KOPT-K1 (cell line): ENCODE measurements around the gene SPSB1.

ENCODE experiments used
- H3K27ac ChIP-seq: fragments of 200-600 bp; sonication (generic); 2 replicates; pipeline ENCODE4 v1.5.1; 2016; ENCODE audit warnings: antibody characterized with exemption, mild to moderate bottlenecking, low read depth, low read length; ENCODE audit not compliant: poor library complexity, severe bottlenecking
- H3K36me3 ChIP-seq: fragments of 200-600 bp; sonication (generic); 2 replicates; pipeline ENCODE4 v1.5.1; 2017; ENCODE audit warnings: antibody characterized with exemption, mild to moderate bottlenecking, low read length, moderate library complexity; ENCODE audit not compliant: insufficient read depth
- H3K9me3 ChIP-seq: fragments of 200-600 bp; sonication (generic); 2 replicates; pipeline ENCODE4 v1.5.1; 2017; ENCODE audit warnings: antibody characterized with exemption, low read length, mild to moderate bottlenecking; ENCODE audit not compliant: insufficient read depth, poor library complexity, severe bottlenecking

SPSB1 gene

DNA sequence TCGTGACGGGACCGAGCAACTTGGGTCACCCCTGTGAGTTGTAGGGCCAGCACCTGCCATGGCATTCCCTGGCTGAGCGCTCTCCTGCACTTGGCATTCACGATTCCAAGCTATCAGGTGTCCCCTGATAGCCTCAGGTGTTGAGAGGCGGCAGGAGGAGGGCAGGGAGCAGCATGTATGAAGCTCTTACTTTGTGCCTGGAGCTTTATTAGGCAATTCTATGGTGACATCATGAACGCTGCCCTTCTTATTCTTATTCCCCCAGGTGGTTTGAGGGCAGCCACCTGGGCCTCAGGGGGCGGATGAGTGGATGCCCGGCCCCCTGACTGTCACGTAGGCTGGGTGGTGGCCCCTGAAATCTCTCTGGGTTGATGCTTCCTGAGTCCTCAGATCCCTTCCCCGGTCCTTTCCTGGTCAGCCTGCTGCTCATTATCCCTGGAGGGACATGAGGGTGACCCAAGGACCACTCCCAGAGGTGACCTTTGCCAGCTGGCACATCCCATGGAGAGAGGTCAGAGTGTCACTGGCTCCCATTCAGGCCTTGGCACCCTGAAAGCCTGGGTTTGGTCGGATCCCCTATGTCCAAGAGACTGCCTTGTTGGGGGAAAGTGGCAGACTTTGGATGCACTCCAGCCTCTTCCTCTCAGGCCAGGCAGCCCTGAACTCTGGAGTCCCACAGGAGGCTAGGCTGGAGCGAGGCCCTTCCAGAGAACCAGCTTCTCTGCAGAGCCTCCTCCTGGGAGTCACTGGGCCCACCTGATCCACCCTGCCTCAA lies 51.9 kb downstream of the SPSB1 start:
- Histone ChIP-seq H3K36me3 (no peaks in the 10 kb centered on the region), H3K9me3 (no peaks in the 10 kb centered on the region), H3K27ac (no peak overlapping the region)

DNA sequence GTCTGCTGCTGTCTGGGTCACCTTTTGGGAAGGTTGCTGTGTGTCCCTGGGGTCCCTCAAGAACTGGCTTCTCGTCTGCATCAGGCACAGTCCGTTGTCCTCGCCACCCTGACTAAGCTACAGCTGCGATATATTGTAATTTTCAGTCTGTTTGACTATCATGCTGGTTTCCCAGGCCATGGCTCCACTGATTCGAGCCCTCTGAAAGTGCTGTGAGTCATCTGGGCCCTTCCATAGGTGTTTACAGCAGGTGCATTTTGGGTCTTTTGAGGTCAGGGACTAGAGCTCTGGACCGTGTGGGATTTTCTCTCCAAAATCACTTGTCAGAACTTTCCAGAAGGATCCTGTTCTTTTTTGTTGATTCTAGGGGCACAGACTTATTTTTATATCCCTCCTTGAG lies 52.8 kb downstream of the SPSB1 start:
- Histone ChIP-seq H3K9me3 (no peaks in the 10 kb centered on the region), H3K36me3 (no peaks in the 10 kb centered on the region), H3K27ac (no peak overlapping the region)

DNA sequence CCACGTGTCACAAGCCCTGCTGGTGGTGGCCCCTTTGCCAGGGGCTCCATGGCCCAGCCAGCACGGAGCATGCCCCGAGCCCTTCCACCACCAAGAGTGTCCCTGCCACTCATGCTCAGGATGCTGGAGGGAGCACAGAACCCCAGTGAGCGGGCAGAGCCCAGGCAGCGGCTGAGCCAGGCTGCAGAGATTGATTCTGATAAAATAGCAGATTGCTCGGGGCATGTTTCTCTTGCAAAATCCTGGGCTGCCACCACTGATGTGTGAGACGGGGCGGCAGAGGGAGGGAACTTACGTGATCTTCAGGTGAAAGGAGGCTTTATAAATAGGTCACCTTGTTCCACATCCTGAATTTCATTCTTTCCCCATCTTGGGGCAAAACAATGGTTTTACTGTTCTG lies 53.2 kb downstream of the SPSB1 start:
- H3K9me3 ChIP-seq, result no peaks in the 10 kb centered on the region
- H3K36me3 ChIP-seq, result no peaks in the 10 kb centered on the region

DNA sequence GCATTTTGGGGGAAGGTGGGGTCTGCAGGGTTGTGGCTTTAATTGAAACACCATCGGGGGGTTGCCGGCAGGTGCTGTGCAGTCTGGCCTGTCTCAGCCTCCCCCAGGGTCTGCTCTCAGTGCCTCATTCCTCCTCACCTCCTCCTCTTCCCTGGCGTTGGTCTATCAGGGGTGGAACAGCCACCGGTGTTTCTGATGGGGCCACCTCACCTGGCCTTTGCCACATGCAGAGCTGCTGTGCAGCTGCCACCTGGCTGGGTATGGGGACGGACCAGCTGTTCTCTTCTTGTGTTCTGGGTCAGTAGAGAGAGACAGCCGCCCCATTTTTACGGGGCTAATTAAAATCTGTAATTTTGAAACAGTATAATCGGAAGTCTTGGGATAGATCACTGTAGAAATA lies 53.9 kb downstream of the SPSB1 start:
- Histone ChIP-seq H3K27ac (no peak overlapping the region), H3K36me3 (no peaks in the 10 kb centered on the region), H3K9me3 (no peaks in the 10 kb centered on the region)

More for the DNA sequence above, 53.2 kb downstream of the SPSB1 start:
- H3K27ac ChIP-seq, result no peak overlapping the region

DNA sequence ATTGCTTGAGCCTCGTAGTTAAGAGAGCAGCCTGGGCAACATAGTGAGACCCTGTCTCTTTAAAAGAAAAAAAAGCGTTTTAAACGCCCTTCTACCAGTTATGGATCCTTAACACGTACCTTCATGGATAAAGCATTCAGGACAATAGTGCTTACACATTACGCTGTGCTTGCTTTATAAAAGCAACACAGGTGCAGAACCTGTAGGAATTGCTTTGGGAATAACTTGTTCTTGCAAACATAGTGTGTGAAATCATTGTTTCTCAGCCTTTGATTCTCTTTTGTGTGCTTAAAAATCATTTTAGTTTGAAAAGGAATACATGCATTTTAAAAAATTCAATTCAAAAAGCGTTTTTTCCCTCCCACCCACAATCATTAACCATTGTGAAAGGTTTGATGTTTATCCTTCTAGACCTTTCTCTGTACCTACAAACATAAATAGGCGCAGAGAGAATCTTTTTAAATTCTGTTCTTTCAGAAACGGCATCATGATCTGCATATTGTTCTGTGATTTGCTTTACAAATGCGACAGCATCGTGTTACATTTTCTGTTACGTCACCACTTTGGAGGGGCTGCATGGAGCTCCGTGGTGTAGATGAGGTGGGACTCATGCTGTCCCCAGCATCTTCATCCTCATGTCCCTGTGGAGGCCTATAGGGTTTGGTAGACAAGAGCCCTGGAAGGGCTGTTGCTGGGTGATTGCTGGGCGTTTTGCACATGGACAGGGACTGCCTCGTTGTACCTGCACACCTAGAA lies 54.6 kb downstream of the SPSB1 start:
- Histone ChIP-seq H3K36me3 (no peaks in the 10 kb centered on the region), H3K27ac (no peak overlapping the region), H3K9me3 (no peaks in the 10 kb centered on the region)

DNA sequence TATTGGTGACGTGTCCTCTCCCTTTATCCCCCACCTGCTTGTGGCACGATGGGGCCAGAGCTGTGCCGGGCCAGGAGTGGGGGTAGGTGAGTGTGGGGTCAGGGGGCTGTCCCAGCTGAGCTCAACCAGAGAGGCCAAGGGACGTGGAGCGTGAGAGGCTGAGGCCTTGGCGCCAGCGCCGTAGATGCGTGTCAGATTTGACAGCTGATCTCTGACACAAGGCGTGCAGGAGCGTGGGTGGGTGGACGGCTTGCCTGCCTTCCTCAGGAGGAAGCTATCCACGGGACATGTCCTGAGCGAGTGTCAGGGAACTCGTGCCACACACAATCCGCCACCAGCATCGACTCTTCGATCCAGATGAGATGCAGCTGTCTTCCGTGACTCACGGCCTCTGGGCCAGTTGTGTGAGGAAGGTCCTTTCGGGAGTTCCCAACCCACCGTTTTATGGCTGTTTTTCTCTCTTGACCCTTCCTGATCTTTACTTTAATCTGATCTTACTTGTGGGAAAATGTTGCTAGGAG lies 56.7 kb downstream of the SPSB1 start:
- no peaks in the 10 kb centered on the region for H3K9me3 ChIP-seq
- H3K27ac ChIP-seq, result no peak overlapping the region
- H3K36me3 ChIP-seq, result no peaks in the 10 kb centered on the region

DNA sequence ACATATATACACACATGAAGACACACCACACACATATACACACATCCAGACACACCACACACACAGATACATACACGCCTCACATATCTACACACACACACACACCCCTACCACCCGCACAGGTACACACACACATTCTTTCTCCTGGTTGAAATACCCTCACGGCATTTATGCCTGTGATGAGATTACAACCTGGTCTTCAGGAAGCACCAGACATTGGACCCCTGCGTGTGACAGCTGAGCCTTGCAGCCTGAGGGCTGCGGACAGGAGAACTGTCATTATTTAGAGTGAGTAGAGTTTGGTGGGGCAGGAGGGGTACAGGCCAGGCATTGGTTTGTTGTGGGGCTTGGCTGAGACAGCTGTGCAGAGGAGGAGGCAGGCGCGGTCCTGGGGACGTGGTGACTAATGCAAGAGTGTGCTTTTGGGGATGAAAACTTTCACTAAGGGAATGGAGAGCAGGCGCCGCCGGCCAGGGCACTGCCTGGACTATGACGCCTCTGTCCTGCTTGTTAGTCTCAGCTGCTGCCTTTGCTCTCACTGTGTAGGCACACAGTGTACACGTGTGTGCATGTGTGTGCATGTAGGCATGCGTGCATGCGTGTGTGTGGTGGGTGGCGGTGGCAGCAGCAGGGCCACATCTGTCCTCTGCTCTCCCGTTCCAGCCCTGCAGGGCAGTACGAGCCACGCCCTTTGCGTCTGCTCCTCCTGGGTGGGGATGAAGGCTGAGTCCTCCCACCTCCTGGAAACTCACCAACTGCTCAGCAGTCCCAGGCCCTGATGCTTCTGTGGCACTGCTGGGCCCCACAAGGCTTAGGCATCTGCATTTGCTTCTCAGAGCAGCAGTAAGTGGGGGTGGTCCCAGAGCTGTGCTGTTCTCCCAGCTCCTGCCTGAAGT lies 57.6 kb downstream of the SPSB1 start:
- Histone ChIP-seq H3K27ac (no peak overlapping the region), H3K36me3 (no peaks in the 10 kb centered on the region), H3K9me3 (no peaks in the 10 kb centered on the region)

DNA sequence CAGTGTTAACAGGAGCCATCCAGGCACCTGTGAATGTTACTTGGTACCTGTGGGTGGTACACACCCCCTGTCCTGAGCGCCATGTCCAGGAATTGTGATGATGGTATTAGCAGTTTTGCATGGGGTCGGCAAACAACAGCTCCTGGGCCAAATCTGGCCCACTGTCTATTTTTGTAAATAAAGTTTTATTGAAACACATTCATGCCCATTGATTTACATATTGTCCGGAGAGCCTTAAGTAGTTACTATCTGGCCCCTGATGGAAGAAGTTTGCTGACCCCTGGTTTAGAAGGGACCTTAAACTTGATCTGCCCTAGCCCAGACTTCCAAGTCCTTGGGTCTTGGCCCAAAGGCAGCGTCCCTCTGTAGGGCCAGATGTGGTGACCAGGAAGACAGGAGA lies 58.3 kb downstream of the SPSB1 start:
- Histone ChIP-seq H3K27ac (no peak overlapping the region), H3K9me3 (no peaks in the 10 kb centered on the region), H3K36me3 (peaks cover 6% of the 10 kb centered on the region; the same call in 1 of the 2 replicates)

DNA sequence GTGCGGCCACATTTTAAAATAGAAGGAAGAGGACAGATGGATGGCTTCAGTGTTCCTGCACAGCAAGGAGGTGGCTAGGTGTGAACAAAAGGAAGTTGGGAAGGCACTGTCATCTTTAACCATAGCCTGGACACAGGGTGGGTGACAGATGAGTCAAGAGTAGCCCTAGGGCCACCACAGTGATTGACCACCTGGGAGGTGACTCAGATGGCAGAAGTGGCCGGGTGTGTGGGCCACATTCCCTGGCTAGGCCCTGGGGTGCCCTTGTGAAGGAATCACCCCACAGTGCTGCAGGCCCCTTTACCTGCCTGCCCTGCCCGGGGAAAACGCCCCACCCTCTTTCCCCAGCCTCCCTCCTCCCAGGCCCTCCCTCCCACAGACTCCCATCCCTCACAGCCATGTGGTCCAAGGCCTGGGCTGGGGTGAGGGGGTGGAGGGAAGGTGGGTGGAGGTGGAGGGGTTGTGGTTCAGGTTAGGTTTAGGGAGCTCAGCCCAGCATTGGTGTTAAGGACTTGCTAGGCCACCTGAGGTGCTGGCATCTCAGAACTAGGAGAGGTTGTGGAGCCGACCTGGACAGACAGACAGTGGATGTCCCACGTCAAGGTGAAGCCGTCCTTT lies 59.1 kb downstream of the SPSB1 start:
- no peak overlapping the region for H3K27ac ChIP-seq
- H3K9me3 ChIP-seq, result no peaks in the 10 kb centered on the region
- H3K36me3 ChIP-seq, result peaks cover 14% of the 10 kb centered on the region; the same call in 1 of the 2 replicates

DNA sequence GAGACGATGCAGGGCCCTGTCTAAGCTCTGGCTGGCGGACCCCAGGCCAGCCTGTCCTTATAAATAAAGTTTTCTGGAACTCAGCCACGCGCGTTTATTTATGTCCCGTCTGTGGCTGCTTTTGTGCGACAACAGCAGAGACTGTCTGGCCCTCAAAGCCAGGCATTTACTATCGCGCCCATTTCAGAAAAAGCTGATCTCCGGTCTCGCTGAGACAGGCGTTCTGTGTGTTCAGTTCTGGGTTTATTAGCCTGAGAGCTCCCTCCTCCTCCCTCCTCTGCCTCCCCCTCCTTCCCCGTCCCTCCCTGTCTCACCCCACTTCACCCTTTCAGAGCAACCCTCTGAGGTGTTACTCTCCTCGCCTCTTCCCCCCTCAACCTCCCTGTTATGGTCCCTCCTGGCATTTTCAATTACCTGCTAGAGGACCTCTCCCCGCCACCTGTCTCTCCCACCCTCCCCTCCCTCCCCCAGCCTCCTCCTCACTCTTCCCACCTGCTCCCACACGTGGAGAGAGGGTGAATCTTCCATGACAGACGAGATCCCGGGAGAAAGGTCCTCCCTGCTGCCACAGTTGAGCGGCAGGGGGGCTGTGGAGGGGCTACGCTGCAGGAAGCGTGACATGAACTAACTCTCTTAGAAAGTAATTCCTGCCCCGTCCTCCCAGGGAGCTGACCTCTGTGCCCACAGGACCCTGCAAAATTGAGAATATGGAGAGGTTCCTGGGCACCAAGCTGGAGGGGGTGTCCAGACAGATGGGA lies 59.9 kb downstream of the SPSB1 start:
- Histone ChIP-seq H3K27ac (no peak overlapping the region), H3K9me3 (no peaks in the 10 kb centered on the region), H3K36me3 (peaks cover 18% of the 10 kb centered on the region; the same call in 1 of the 2 replicates)

DNA sequence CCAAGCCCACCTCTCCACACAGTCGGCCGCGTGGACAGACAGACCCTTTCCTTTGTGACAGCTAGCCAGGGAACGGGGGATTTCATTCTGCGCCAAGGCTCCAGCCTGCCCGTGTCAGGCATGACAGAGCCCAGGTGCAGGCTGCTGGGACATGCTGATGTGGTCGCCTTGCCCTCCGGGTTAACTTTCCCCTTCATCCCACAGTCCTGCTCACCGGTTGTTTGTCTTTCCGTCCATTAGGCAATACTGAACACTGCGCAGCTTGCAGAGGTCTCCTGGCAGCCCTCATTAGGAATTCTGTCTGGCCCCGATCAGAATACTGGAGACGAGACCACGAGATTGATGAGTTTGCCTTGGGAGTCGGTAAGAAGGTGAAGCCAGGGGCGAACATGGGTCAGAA lies 62.8 kb downstream of the SPSB1 start:
- Histone ChIP-seq H3K36me3 (peaks cover 25% of the 10 kb centered on the region; the same call in 1 of the 2 replicates), H3K9me3 (no peaks in the 10 kb centered on the region), H3K27ac (no peak overlapping the region)

DNA sequence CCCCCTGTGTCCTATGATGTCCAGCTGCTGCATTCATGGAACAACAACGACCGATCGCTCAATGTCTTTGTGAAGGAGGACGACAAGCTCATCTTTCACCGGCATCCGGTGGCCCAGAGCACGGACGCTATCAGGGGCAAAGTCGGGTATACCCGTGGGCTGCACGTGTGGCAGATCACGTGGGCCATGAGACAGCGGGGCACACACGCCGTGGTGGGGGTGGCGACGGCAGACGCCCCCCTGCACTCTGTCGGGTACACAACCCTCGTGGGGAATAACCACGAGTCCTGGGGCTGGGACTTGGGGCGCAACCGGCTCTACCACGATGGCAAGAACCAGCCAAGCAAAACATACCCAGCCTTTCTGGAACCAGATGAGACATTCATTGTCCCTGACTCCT lies 63.3 kb downstream of the SPSB1 start:
- peaks cover 25% of the 10 kb centered on the region; the same call in 1 of the 2 replicates for H3K36me3 ChIP-seq
- no peaks in the 10 kb centered on the region for H3K9me3 ChIP-seq
- H3K27ac ChIP-seq, result no peak overlapping the region

DNA sequence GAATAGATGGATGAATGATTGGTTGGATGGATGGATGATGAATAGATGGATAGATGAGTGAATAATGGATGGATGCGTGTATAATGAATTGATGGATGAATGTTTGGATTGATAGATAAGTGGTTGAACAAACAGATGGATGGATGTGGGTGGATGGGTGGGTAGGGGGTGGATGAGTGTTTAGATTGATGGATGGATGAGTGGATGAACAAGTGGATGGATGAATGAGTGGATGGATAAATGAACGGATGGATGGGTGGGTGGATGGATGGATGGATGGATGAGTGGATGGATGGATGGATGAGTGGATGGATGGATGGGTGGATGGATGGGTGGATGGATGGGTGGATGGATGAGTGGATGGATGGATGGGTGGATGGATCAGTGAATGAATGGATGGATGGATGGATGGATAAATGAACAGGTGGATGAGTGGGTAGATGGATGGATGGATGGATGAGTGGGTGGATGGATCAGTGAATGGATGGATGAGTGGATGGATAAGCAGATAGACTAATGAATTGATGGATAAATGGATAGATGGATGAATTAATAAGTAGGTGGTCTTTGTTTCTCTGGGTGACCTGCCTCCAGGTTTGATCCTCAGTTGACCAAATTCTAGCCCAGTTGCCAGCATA lies 64.3 kb downstream of the SPSB1 start:
- Histone ChIP-seq H3K36me3 (peaks cover 25% of the 10 kb centered on the region; the same call in 1 of the 2 replicates), H3K9me3 (no peaks in the 10 kb centered on the region), H3K27ac (no peak overlapping the region)
